Measurements from ENCODE around the gene SYT8. TPM values are rescaled to one million over a fixed set of nuclear protein-coding genes. Genes with fewer than 3 reads are reported as not detected.
A peak's percentile ranks its signal among the peaks of the same experiment; 100 is the strongest.

Gene SYT8
- total and polyA plus RNA-seq, 2 of the 8 experiments (the other 6 are each of a cell fraction or from before 2014, with no cell fraction given), result not detected

GRCh38 chr11:1796413-1797011 is 38.3 kb upstream of the SYT8 start:
- DNase-seq (ENCODE audit: low read depth in 1 of 2, low spot score in 2 of 2) (no peak), FAIRE-seq (no peak)
- CTCF ChIA-PET (ENCODE audit: partially characterized antibody), result interaction anchor here (0.8 to 4.7 kb wide), 10 partner anchors 10 to 354 kb away, joined by 3 to 26 read pairs (median 4); no protein-coding TSS in a partner anchor

More at GRCh38 chr11:1796413-1797011, 38.3 kb upstream of the SYT8 start:
- H4K8ac ChIP-seq (ENCODE audit: extremely low read depth, insufficient read depth, low read length), result no peak overlapping the region
- no peak overlapping the region for H4K91ac ChIP-seq (replicated peaks; ENCODE audit: insufficient read length, low read length)
- no peak overlapping the region for H3K56ac ChIP-seq (replicated peaks; ENCODE audit: insufficient read length, low read depth, low read length)
- no peak overlapping the region for H3K4me2 ChIP-seq (ENCODE audit: insufficient read depth in 1 of 2, low read depth in 2 of 2, low read length in 2 of 2)
- no peak overlapping the region for H3K18ac ChIP-seq (ENCODE audit: extremely low read depth, low read length)
- H3K27ac ChIP-seq (ENCODE audit: low read depth, low read length), result no peak overlapping the region
- no peaks in the 10 kb centered on the region for H3K36me3 ChIP-seq (ENCODE audit: control insufficient read depth in 2 of 4, insufficient read depth in 4 of 4, low read length in 3 of 4)
- no peak overlapping the region for H2BK20ac ChIP-seq (ENCODE audit: low read length)
- no peak for TF ChIP-seq PHF8 (conservative IDR thresholded peaks at IDR 0.05; ENCODE audit: low read depth, low read length)
- TF ChIP-seq MAX (IDR thresholded peaks at IDR 0.05), result peak; percentile 77
- TF ChIP-seq RXRA (IDR thresholded peaks at IDR 0.05; ENCODE audit: insufficient read depth, low read depth, low read length), result no peak
- peak; percentile 36 to 65 (median 51) for TF ChIP-seq CTCF (IDR thresholded peaks at IDR 0.05; ENCODE audit: control extremely low read depth in 1 of 3, insufficient read depth in 1 of 3, low read depth in 1 of 3, low read length in 3 of 3)
- peak; percentile 81 for TF ChIP-seq E2F6 (IDR thresholded peaks at IDR 0.05)
- TF ChIP-seq RAD21 (IDR thresholded peaks at IDR 0.05 in 1 of 2, conservative IDR thresholded peaks at IDR 0.05 in 1 of 2; ENCODE audit: low read depth in 2 of 2, low read length in 2 of 2), result peak in 1 of 2 experiments; percentile 12; a peak in 1 of 4 replicates
- H3K9ac ChIP-seq (replicated peaks in 1 of 4; ENCODE audit: extremely low read depth in 1 of 4, low read depth in 3 of 4, low read length in 3 of 4), result no peak overlapping the region; a peak in 1 of 7 replicates
- no peaks in the 10 kb centered on the region for H3K4me1 ChIP-seq (replicated peaks in 1 of 4; ENCODE audit: control insufficient read depth in 3 of 4, insufficient read depth in 4 of 4, low read length in 3 of 4)
- H2BK120ac ChIP-seq (replicated peaks; ENCODE audit: low read depth, low read length), result no peak overlapping the region
- peaks cover 0 to 3% (median 1%) of the 10 kb centered on the region in 4 experiments; a peak in 2 of 7 replicates for H3K27me3 ChIP-seq (replicated peaks in 1 of 4; ENCODE audit: control insufficient read depth in 3 of 4, extremely low read depth in 1 of 4, insufficient read depth in 3 of 4, low read length in 3 of 4)
- H3K4ac ChIP-seq (replicated peaks; ENCODE audit: insufficient read length, low read depth, low read length), result no peak overlapping the region
- no peaks in the 10 kb centered on the region; the same call in 1 of the 2 replicates for H3K23me2 ChIP-seq (ENCODE audit: low read depth, low read length)
- 0 out of 2 replicates have a peak overlapping the region, but pooled peaks have one; percentile 26 for H2AFZ ChIP-seq (ENCODE audit: low read length)
- no peak overlapping the region for H2BK5ac ChIP-seq (ENCODE audit: low read depth, low read length)
- no peak overlapping the region for H2BK15ac ChIP-seq (ENCODE audit: low read length)
- no peak overlapping the region for H3K14ac ChIP-seq (ENCODE audit: insufficient read length)
- H3K79me1 ChIP-seq (ENCODE audit: low read depth, low read length), result no peaks in the 10 kb centered on the region
- H2AK5ac ChIP-seq (ENCODE audit: low read depth, low read length), result no peak overlapping the region
- no peaks in the 10 kb centered on the region for H3K9me3 ChIP-seq (ENCODE audit: insufficient read depth in 2 of 2, low read depth in 1 of 2, low read length in 1 of 2)
- no peak overlapping the region for H3K4me3 ChIP-seq (ENCODE audit: extremely low read depth in 1 of 4, insufficient read depth in 2 of 4, low read depth in 3 of 4, low read length in 4 of 4)
- no peak overlapping the region for H4K5ac ChIP-seq (ENCODE audit: insufficient read length, low read depth, low read length)
- H3K23ac ChIP-seq (ENCODE audit: insufficient read length), result no peak overlapping the region
- no peaks in the 10 kb centered on the region for H4K20me1 ChIP-seq (replicated peaks in 1 of 2; ENCODE audit: control insufficient read depth in 1 of 2, insufficient read depth in 2 of 2, low read length in 2 of 2)
- no peak overlapping the region; the same call in 1 of the 2 replicates for H2BK12ac ChIP-seq (ENCODE audit: low read depth, low read length)
- no peaks in the 10 kb centered on the region for H3K79me2 ChIP-seq (ENCODE audit: control insufficient read depth in 1 of 2, insufficient read depth in 2 of 2, low read length in 2 of 2)
- WGBS, 2 experiments (ENCODE audit: extremely low coverage in 1 of 2, insufficient coverage in 1 of 2, insufficient read length in 1 of 2, insufficient replicate concordance in 2 of 2, low coverage in 1 of 2, low lambda C conversion rate in 2 of 2, missing lambda C conversion rate in 1 of 2), result 79% methylated on average over 12 of the region's 12 CpGs; no CpG with 5 or more reads in 1 of the 2 experiments
- POLR2A ChIA-PET (ENCODE audit: partially characterized antibody), result no interaction called here
